Bronchial epithelial cell (primary cell): ENCODE measurements around the gene UBE2I. TPM values are rescaled to one million over a fixed set of nuclear protein-coding genes. Genes with fewer than 3 reads are reported as not detected.

Experiments used
- DNase-seq: peaks from one replicate; pipeline ENCODE4 v3.0.0-alpha.2; 2010; ENCODE audit warnings: low read depth
- FAIRE-seq: peaks from 2 replicates; lab custom pipeline; 2011; peaks lifted over from hg19 to GRCh38; lab: Jason Lieb, UNC
- H3K27me3 ChIP-seq: 2 replicates; pipeline ENCODE4 v1.5.1; 2011; ENCODE audit warnings: low read length; ENCODE audit not compliant: control insufficient read depth, insufficient read depth
- H3K36me3 ChIP-seq: 2 replicates; pipeline ENCODE4 v1.5.1; 2011; ENCODE audit warnings: low read length; ENCODE audit not compliant: control insufficient read depth, insufficient read depth
- H3K4me3 ChIP-seq: 2 replicates; pipeline ENCODE4 v1.5.1; 2011; ENCODE audit warnings: mild to moderate bottlenecking, low read depth, low read length, control low read depth
- total RNA-seq: library from RNA; depleted of rRNA; stranded (reverse); fragments of >200 nt; gene quantifications from 2 replicates; pipeline ENCODE4 v1.2.1, GENCODE V29; 2014
- TF ChIP-seq, protein P1 (sequence below): IDR thresholded peaks from 2 replicates; pipeline ENCODE4 v1.5.1; 2011; ENCODE audit warnings: mild to moderate bottlenecking, moderate library complexity, low read length, control low read depth, inconsistent platforms; ENCODE audit not compliant: insufficient read depth, severe bottlenecking

The UBE2I gene
- total RNA-seq, 1 donor from 2014 or later = 49.8 TPM

- DNase-seq (no peak), FAIRE-seq (no peak)
- Histone ChIP-seq H3K4me3 (no peak overlapping the region), H3K27me3 (peaks cover 2% of the 10 kb centered on the region), H3K36me3 (no peaks in the 10 kb centered on the region)
- TF ChIP-seq, protein P1, sequence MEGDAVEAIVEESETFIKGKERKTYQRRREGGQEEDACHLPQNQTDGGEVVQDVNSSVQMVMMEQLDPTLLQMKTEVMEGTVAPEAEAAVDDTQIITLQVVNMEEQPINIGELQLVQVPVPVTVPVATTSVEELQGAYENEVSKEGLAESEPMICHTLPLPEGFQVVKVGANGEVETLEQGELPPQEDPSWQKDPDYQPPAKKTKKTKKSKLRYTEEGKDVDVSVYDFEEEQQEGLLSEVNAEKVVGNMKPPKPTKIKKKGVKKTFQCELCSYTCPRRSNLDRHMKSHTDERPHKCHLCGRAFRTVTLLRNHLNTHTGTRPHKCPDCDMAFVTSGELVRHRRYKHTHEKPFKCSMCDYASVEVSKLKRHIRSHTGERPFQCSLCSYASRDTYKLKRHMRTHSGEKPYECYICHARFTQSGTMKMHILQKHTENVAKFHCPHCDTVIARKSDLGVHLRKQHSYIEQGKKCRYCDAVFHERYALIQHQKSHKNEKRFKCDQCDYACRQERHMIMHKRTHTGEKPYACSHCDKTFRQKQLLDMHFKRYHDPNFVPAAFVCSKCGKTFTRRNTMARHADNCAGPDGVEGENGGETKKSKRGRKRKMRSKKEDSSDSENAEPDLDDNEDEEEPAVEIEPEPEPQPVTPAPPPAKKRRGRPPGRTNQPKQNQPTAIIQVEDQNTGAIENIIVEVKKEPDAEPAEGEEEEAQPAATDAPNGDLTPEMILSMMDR = no peak
Observed at GRCh38 chr16:1283996-1284616, 25.3 kb upstream of the UBE2I start.

DNA sequence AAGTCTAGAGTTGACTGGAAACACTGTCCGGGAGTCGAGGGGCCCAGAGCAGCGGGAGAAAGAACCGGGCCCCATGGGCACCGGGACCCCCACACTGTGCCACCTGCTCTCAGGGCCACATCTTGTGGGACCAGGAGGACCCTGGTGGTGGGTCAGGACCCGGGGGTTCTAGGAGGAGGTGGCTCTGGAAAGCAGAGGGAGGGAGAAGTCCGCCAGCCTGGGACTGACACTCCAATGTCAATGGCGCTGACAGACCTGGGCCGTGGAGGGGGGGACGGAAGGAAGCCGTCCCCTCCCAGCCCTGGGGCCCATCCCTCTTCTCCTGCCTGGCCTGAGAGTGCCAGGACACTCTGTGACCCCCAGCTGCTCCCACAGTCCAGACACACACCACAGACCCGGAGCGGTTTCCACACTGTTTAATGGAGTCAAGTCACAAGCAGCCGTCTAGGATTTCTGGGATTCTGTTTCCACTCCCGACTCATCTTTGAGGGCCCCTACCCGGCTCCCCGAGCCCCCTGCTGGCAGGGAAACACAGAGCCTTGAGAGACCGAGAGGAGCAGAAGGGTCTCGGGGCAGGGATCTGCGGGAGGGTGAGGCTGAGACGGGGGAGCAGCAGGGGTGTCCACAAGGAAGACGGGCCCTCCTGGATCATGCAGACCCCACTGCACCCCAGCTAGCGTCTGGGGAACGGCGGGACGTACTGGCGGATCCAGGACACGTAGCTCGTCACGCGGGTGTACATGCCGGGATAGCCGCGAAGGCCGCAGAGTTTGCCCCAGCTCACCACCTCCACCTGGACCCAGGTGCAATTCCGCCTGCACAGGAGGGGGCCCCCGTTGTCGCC lies 23.5 kb upstream of the UBE2I start:
- TF ChIP-seq, protein P1 = no peak
- FAIRE-seq (no peak), DNase-seq (no peak)
- peaks cover 14% of the 10 kb centered on the region for H3K27me3 ChIP-seq
- no peak overlapping the region for H3K4me3 ChIP-seq
- H3K36me3 ChIP-seq = no peaks in the 10 kb centered on the region

- FAIRE-seq = no peak
Observed at GRCh38 chr16:1286513-1287094, 22.8 kb upstream of the UBE2I start.

GRCh38 chr16:1287982-1288670 lies 21.3 kb upstream of the UBE2I start:
- FAIRE-seq (no peak), DNase-seq (no peak)
- TF ChIP-seq, protein P1 = no peak
- H3K4me3 ChIP-seq = no peak overlapping the region
- H3K27me3 ChIP-seq = peaks cover 15% of the 10 kb centered on the region
- no peaks in the 10 kb centered on the region for H3K36me3 ChIP-seq

More at GRCh38 chr16:1286513-1287094, 22.8 kb upstream of the UBE2I start:
- no peak overlapping the region for H3K4me3 ChIP-seq
- H3K27me3 ChIP-seq = peaks cover 15% of the 10 kb centered on the region
- TF ChIP-seq, protein P1 = no peak
- no peak for DNase-seq
- H3K36me3 ChIP-seq = no peaks in the 10 kb centered on the region

GRCh38 chr16:1288813-1289476 lies 20.5 kb upstream of the UBE2I start:
- Histone ChIP-seq H3K4me3 (no peak overlapping the region), H3K36me3 (no peaks in the 10 kb centered on the region), H3K27me3 (peaks cover 15% of the 10 kb centered on the region)
- TF ChIP-seq, protein P1 = no peak
- FAIRE-seq = no peak
- DNase-seq = no peak
